Activated CD4-positive, CD25-positive, alpha-beta regulatory T cell treated with anti-CD3 and anti-CD28 coated beads, Interleukin-2, amount 50 U/mL, for 16 hours (primary cell): ENCODE measurements around the gene TMTC2.
"Not testable (repeated sequence)": the region's sequence is repeated elsewhere in the genome, so short reads cannot be mapped to it uniquely, and the experiment has no call there.

ENCODE experiments used
- DNase-seq: peaks from one replicate; pipeline ENCODE4 v3.0.0-alpha.2; 2020; ENCODE audit warnings: low read depth, low spot score

TMTC2 gene

DNA sequence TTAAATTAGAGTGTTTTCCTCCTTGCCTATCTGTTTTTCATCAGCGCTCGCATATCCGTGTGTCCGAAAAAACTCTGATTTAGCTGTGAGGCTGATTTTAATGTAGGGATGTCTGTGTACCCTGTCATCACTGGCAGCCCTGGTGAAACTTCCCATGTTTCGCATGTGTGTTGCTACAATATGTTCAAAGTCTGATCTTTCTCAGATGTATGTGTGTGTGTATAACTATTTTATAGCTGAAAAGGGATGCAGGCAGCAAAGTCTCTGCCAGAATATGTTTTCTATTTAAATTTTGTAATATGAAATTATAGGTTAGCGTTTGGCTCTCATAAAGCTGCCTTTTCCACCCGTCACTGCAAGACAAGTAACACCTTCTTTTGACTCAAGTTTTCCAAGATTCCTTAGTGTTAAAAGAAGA, 154.8 kb downstream of the TMTC2 start:
- no peak for DNase-seq

DNA sequence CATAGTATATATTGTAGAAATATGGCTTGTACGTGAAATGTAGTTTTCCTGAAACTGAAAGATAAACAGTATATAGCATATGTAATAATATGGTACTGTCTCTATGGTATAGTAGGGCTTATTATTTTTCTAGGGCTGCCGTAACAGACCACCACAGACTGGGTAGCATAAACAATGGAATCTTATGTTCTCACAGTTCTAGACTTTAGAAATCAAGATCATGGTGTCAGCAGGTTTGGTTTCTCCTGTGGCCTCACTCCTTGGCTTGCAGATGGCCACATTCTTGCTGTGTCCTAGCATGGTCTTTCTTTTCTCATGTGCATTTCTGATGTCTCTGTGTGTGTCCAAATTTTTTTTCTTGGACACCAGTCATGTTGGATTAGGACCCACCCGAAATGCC, 155.8 kb downstream of the TMTC2 start:
- DNase-seq: no peak

DNA sequence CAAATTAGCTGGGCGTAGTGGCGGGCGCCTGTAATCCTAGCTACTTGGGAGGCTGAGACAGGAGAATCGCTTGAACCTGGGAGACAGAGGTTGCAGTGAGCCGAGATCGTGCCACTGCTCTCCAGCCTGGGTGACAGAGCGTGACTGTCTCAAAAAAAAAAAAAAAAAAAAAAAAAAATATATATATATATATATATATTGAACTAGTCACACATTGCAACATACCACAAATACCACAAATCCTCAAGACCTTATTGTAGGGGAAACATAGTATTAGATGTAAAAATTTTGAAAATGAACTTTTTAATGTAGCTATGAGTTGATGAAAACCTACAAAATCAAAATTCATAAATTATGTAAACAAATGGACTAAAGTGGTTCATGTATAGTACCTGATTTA, 158.4 kb downstream of the TMTC2 start:
- DNase-seq: not testable (repeated sequence)

DNA sequence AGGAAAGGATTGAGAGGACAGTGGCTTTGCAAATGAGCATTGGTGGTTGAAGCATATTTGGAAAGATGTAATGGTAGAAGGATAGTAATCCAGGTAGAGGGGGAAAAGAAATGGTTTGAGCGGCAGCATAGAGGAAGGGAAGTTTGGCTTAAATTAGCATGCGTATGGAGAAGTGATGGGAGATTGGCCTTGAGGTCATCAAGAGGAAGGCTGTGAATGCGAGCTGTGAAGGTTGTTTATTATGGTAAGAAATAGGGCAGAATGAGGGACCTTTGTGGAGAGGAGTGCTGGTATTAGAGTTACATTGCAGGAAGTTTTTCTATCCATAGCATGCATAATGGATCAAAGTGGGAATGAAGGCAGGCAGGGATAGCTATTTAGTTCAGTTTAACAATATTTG, 162.1 kb downstream of the TMTC2 start:
- no peak for DNase-seq

DNA sequence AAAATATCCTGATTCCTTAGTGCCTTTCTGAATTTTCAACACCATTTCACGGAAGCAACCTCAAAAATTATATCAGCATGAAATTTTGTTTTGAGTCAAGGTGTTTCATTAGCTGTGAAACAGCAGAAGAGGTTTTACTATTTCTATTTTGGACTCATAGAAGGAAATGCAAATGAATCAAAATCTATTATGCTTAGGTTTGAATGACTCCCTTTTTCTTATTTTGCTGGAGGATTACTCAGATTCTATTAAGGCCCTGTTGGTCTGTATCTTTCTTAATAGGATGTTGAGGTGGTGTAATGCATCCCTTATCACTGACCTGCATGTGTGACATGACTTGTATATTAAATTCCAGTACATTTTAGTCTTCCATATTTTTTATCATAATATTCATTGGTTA, 165.8 kb downstream of the TMTC2 start:
- no peak for DNase-seq

DNA sequence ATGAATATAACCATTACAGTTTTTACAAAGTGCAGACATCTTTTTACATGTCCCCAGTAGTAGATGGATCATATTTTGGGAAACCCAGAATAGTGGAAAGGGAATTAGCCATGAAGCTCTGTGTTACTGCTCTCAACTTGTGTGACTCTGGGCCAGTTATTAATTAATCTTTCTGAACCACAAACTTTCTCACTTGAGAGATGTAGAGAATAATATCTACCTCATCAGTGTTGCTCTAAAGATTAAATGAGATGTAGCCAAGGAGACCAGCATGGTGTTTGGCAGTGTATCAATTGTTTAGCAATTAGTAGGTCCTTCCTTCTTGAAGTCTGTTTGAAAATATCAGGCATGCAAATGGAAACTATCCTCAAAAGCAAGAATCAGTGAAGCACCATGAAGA, 169.2 kb downstream of the TMTC2 start:
- no peak for DNase-seq

DNA sequence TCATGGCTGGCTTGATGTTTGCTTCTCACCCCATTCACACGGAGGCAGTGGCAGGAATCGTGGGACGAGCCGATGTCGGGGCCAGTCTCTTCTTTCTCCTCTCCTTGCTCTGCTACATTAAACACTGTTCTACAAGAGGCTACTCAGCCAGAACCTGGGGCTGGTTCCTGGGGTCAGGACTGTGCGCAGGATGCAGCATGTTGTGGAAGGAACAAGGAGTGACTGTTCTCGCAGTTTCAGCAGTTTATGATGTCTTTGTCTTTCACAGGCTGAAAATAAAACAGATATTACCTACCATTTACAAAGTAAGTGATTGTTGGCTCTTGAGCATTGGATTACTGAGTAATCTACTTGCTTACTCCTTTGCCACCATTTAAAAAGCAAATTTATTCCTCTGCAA, 170.6 kb downstream of the TMTC2 start:
- DNase-seq: no peak

DNA sequence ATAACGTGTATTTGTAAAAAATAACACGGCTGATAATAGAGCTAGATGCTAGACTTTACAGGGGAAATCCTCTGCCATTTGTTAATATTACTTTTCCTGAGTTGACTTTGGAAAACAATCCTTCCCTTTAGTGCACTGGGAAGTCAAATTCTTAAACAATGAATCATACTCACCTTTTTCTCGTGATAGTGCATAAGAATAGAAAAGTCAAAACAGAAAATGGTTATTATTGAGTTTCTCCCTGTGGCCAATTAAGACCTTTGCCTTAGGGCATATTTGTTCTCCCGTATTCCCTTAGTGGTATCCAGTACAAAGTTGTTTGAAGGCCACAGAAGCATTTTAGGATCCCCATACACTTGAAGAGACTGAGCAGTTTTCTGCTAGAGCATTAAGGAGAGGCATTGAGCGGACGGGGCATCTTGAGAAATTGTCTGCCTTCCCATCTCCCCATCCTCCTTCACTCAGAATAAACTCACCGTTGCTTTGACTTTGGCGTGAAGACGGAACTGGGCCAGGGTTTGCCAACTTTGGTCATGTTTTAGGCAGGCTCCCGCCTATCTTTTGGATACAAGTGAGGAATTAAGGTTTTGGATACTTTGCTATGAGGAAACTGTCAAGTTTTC, 171.3 kb downstream of the TMTC2 start:
- no peak for DNase-seq

DNA sequence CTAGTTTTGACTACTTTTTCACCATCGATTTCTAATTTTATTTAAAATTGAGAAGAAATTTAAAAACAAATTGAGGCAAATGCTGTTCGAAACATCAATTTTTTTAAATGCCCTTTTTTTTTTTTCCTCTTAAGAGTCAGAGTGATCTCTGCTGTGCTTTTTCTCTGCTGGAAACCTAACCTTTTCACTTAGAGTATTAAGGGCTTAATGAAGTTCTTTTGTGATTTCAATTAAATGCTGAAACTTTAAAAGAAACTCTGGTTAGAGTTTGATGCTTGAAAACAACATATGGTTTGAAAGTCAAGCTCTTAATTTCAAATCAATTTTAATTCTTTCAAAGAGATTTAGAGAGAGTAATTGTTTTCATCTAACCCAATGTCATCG, 171.8 kb downstream of the TMTC2 start:
- DNase-seq: no peak

DNA sequence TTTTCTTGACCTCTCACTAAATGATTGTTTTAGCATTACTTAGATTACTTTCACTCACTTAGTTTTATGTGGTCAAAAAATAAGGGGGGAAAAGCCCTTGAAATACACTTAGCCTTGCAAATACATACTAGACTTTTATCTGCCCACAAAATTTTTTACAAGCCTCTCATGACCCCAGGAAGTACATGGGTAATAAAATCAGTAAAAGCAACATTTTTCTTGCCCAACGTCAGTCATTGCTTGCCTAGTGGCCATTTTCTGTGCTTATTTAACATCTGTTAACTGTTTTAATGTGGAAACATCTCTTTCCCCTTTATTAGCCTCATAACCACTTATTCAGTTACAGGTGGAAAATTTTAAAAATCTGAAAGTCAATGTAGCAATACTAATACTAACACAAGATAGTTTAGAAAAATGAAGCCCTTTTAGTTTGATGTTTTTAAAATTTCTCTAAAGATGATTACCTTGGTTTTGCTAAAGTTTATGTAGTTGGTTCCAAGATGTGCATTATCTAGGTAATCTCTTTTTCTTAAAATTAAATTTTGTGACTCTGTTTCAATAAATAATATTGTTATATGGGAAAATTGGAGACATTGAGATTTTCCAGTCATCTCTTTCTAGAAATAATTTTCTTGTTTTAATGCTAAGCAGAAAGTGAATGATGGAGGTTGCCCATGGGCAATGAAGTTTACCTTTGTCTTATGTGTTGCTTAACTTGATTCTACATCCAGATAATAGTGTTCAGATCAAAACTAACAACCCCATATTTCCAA, 175.5 kb downstream of the TMTC2 start:
- DNase-seq: no peak

DNA sequence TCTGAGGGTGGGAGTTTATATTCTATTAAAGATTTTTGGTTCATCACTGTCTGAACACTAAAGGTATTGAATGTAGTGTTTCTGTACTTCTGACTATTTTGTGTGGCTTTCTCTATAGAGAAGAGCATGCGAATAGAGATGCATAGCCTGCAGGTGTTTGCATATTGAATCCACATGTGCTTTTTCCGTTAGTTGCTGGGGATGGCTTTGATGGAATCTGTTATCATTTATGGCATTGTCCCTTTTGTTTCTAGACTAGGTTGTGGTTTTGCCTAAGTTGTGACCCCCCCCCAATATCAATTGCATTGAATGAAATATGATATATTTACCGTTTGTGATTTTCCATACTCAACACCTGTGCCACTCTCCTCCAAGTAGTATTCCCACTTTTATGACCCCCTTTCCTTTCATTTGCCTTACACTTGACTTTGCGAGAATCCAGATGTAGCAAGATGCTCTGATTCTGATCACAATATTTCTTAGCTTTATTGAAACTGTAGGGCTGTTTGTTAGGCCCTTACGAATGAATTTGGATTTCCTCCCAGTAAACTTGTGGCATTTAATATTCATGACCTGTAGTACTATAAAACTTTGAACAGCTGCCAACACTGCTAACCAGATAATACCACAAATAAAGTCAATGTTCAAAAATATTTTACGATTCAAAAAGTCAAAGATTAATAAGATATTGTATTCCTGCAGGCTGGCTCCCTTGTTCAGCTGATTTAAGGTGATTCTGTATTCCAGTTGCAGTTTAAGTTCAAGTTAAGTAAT, 176.4 kb downstream of the TMTC2 start:
- DNase-seq: no peak

DNA sequence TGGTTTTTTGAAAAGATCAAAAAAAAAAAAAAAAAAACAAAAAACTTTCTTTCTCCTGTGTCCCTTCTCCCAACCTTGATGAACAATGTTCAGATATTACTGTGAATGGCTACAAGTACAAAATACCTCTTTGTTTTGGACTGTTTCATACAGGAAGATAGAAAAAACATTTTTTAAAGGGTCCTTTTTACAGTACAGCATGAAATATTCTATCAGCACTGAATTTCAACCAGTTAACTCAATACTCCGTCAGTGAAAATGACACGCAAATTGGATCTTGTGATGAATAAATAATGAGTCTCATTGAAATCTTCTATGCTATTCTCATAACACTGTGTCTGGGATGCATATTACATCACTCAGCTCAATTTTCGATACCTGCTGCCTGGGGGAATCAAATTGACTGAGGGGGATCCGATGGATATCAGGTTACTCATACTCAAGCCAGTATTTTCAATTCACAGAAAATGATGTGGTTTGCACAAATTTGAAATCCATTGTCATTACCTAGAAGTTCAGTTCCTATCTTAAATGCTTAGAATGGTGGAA, 179.6 kb downstream of the TMTC2 start:
- no peak for DNase-seq

DNA sequence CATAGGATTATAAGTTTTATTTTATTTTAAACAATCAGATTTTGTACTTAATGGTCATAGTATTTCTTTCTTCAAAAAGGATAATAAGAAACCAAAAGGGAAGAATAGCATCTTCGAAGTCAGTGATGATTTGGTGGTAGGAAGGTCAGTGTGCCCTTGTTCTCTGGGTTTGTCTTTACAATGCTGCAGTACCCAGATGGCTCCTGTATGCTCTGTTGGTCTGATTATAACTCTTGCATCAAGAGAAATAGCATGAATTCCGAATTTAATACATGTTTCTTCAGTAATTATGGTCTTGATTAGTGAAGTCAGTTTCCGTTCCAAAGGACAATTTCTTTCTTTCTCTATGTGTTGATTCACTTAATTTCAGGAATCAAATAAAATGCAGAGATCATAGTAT, 180.2 kb downstream of the TMTC2 start:
- DNase-seq: no peak

DNA sequence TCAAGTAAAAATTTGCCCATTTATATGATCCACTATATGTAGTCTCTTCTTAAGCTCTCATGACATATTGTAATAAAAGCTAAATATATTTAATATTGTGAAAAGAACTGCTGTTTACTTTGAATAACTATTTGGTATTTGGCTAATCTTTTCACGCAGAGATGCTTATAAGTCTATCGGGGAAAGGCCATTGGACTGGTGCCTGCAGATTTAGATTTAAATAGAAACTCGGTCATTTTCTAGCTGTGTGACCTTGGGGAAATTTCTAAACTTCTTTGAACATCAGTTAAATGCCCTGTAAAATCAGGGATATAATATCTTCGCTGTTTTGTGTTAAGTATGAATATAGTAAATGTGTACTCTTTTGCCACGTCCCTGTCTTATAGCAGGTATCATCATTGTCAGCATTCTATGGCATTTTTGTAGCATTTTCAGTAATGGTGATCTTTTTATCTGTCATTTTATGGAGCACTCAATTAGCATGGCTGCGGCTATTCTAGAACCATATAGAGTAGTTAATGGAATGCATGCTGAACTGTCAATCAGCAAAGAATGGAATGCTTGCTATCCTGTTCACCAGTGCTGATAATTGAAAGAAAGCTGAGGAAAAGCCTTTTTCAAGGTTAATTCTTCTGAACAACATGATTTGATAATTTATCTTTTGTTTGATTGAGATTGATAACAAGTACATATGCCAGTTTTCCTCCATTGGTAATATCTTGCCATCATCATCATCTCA, 181.2 kb downstream of the TMTC2 start:
- DNase-seq: no peak

DNA sequence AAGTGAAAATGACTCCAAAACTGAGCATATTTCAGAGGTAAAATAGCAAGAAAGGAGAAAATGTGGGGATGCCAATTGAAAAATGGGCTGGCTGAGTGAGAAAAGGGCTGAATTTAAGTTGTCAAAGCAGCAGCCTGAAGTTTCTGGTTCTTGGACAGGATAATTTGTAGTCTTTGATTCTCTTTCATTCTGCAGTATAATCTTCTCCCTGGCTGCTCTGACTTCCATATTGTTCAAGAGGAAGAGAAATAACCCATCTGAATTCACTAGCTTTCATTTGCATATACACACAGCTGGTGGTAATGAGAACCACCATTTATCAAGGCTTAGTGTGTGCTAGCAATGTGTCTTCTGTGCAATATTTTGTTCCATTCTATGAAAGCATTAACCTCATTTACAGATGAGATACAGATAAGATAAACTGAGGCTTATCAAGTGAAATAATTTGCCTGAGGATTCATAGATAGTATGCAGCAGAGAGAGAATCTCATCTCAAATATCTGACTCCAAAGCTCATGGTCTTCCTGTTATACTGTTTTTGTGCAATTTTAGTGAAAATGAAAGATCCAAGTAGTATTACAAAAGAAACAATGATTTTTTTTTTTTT, 184.2 kb downstream of the TMTC2 start:
- DNase-seq: no peak

DNA sequence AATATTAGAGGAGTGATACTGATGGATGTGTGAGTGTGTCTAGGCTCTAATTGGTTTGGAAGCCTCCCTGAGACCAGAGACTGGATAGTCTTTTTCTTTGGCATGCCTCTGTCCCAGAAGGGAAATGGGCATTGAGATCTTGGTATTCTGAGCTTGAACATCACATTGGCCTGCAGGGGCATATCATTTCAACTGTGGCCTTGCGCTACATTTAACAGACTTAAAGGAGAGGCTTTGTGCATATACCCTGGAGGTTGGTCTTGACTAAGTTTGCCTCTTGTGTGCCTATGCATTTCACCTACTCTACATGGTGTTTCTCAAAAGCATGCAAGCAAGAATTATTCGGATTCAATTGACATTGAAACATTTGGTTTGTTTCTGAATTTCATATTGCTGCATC, 185.4 kb downstream of the TMTC2 start:
- no peak for DNase-seq

DNA sequence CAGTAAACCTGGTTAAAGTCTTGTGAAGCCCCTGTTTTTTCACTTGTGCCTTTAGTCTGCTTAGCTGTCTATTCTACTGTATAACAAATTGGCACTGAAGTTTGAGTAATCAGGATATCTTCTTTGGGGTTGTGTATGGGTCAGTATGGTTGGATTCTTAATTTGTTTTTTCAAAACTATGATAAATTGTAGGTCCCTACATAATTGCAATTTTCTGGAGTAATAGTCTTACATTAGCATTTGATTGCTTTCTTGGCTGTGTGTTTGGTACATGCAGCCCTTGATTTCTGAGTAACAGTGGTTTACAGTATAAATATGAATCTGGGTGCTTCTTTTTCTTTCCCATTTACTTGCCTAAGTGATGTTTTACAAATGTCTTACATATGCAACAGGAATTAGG, 186.6 kb downstream of the TMTC2 start:
- DNase-seq: no peak

DNA sequence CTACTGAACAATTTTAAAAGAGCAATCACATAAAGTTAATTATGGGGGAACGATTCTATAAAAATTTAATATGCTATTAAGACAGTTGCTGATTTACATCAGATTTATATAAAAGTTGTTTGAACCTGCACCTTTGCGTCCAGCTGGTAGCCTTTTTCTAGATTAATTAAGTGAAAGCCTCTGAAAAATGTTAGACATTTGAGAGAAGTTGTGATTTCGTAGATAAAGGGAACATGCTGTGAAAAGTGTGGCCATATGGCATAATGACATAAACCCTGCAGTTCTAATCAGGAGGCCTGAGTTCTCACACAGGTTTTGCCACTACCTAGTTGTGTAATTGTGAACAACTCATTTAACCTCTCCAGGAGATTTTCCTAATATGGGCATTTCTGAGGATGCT, 187.2 kb downstream of the TMTC2 start:
- DNase-seq: no peak

DNA sequence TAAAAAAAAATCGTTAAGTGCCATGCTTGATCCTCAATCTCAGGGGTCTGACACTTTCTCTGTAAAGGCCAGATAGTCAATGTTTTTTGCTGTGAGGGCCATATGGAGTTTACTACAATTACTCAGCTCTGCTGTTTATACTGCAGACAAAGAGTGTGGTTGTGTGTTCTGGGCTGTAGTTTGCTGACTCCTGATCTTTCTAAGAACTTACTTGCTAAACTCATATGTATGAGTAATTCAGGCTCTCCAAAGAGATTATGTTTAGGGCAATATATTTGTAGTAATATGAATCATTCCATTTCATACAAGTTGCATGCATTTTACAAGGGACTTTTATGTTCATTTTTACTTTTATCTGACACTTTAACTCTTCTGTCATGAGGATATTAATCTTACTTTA, 188.2 kb downstream of the TMTC2 start:
- no peak for DNase-seq

DNA sequence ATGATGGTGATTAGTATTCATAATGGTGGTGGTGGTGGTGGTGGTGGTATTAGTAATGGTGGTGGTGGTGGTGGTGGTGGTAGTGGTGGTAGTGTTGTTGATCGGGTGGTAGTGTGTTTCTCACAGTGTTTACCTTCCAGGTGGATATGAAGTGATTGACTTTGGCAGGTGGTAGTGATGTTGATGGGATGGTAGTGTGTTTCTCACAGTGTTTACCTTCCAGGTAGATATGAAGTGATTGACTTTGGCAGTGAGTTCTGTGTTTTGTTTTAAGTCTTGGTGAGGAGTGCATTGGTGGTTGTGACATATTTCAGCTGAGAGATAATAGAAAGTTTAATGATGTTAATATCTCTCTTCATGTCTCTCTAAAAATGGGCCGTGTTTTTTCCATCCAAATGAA, 189.4 kb downstream of the TMTC2 start:
- DNase-seq: no peak

DNA sequence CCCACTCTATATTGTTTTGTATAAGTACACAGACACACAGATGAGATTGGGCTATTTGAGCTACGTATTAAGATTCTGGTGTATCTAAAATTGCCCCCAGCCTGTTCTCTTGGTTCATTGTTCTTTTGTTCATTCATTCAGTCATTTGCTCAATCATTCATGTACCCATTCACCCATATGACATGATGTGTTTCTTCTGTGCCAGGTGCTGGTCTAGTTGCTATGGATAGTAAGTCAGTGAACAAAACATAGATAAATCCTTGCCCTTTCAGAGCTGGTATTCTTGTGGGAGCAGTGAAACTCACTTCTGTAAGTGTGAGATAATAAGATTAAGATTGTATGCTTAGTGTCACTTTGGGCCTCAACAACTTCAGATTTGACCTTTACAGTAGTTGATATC, 191.3 kb downstream of the TMTC2 start:
- DNase-seq: no peak
